ENCODE measurements around the gene SUSD4.
"Not testable (repeated sequence)": the region's sequence is repeated elsewhere in the genome, so short reads cannot be mapped to it uniquely, and the experiment has no call there.

SUSD4 gene

GRCh38 chr1:223261914-223262313 is 102.1 kb downstream of the SUSD4 start:
- no peaks in the 10 kb centered on the region for H3K36me3 ChIP-seq (ENCODE audit: insufficient read depth, insufficient read length, low read length)
- no peak overlapping the region for H3K4me3 ChIP-seq (ENCODE audit: insufficient read length, low read depth)
- H3K9me3 ChIP-seq (ENCODE audit: insufficient read depth, low read length): no peaks in the 10 kb centered on the region
- H3K27me3 ChIP-seq (ENCODE audit: insufficient read depth, insufficient read length): no peaks in the 10 kb centered on the region
- no peak for TF ChIP-seq SUZ12 (IDR thresholded peaks at IDR 0.05; ENCODE audit: extremely low read depth, insufficient read depth, insufficient read length)
- TF ChIP-seq ZNF274 (IDR thresholded peaks at IDR 0.05; ENCODE audit: low read depth, low read length): no peak
- TF ChIP-seq YY1 (IDR thresholded peaks at IDR 0.05; ENCODE audit: insufficient read depth, insufficient read length): no peak
- DNase-seq (ENCODE audit: low read depth, low spot score): no peak
- H3K9ac ChIP-seq (ENCODE audit: insufficient read length, low read depth): no peak overlapping the region
- H3K4me1 ChIP-seq (ENCODE audit: insufficient read depth, insufficient read length): peaks cover 3% of the 10 kb centered on the region

GRCh38 chr1:223260712-223261111 is 103.3 kb downstream of the SUSD4 start:
- no peaks in the 10 kb centered on the region for H3K9me3 ChIP-seq (ENCODE audit: insufficient read depth, low read length)
- no peak for TF ChIP-seq ZNF274 (IDR thresholded peaks at IDR 0.05; ENCODE audit: low read depth, low read length)
- TF ChIP-seq YY1 (IDR thresholded peaks at IDR 0.05; ENCODE audit: insufficient read depth, insufficient read length): no peak
- TF ChIP-seq SUZ12 (IDR thresholded peaks at IDR 0.05; ENCODE audit: extremely low read depth, insufficient read depth, insufficient read length): no peak
- peaks cover 7% of the 10 kb centered on the region for H3K4me1 ChIP-seq (ENCODE audit: insufficient read depth, insufficient read length)
- no peak for DNase-seq (ENCODE audit: low read depth, low spot score)
- H3K9ac ChIP-seq (ENCODE audit: insufficient read length, low read depth): no peak overlapping the region
- H3K36me3 ChIP-seq (ENCODE audit: insufficient read depth, insufficient read length, low read length): no peaks in the 10 kb centered on the region
- H3K27me3 ChIP-seq (ENCODE audit: insufficient read depth, insufficient read length): no peaks in the 10 kb centered on the region
- no peak overlapping the region for H3K4me3 ChIP-seq (ENCODE audit: insufficient read length, low read depth)

GRCh38 chr1:223259462-223259861 is 104.5 kb downstream of the SUSD4 start:
- H3K9ac ChIP-seq (ENCODE audit: insufficient read length, low read depth): no peak overlapping the region
- DNase-seq (ENCODE audit: low read depth, low spot score): no peak
- H3K4me1 ChIP-seq (ENCODE audit: insufficient read depth, insufficient read length): peaks cover 7% of the 10 kb centered on the region
- TF ChIP-seq SUZ12 (IDR thresholded peaks at IDR 0.05; ENCODE audit: extremely low read depth, insufficient read depth, insufficient read length): no peak
- no peak for TF ChIP-seq YY1 (IDR thresholded peaks at IDR 0.05; ENCODE audit: insufficient read depth, insufficient read length)
- TF ChIP-seq ZNF274 (IDR thresholded peaks at IDR 0.05; ENCODE audit: low read depth, low read length): no peak
- H3K36me3 ChIP-seq (ENCODE audit: insufficient read depth, insufficient read length, low read length): no peaks in the 10 kb centered on the region
- no peak overlapping the region for H3K4me3 ChIP-seq (ENCODE audit: insufficient read length, low read depth)
- no peaks in the 10 kb centered on the region for H3K9me3 ChIP-seq (ENCODE audit: insufficient read depth, low read length)
- H3K27me3 ChIP-seq (ENCODE audit: insufficient read depth, insufficient read length): no peaks in the 10 kb centered on the region

- TF ChIP-seq ZNF274 (IDR thresholded peaks at IDR 0.05; ENCODE audit: low read depth, low read length) (no peak), SUZ12 (IDR thresholded peaks at IDR 0.05; ENCODE audit: extremely low read depth, insufficient read depth, insufficient read length) (no peak), YY1 (IDR thresholded peaks at IDR 0.05; ENCODE audit: insufficient read depth, insufficient read length) (no peak)
- H3K9me3 ChIP-seq (ENCODE audit: insufficient read depth, low read length): no peaks in the 10 kb centered on the region
- no peak overlapping the region for H3K9ac ChIP-seq (ENCODE audit: insufficient read length, low read depth)
- H3K4me3 ChIP-seq (ENCODE audit: insufficient read length, low read depth): no peak overlapping the region
- no peaks in the 10 kb centered on the region for H3K36me3 ChIP-seq (ENCODE audit: insufficient read depth, insufficient read length, low read length)
- peaks cover 5% of the 10 kb centered on the region for H3K27me3 ChIP-seq (ENCODE audit: insufficient read depth, insufficient read length)
- peaks cover 7% of the 10 kb centered on the region for H3K4me1 ChIP-seq (ENCODE audit: insufficient read depth, insufficient read length)
- peak; percentile 16 for DNase-seq (ENCODE audit: low read depth, low spot score)
These were observed 105.2 kb downstream of the SUSD4 start for GRCh38 chr1:223258751-223259198.

GRCh38 chr1:223257856-223258550 is 106.0 kb downstream of the SUSD4 start:
- DNase-seq (ENCODE audit: low read depth, low spot score): no peak
- H3K9ac ChIP-seq (ENCODE audit: insufficient read length, low read depth): no peak overlapping the region
- H3K4me1 ChIP-seq (ENCODE audit: insufficient read depth, insufficient read length): peaks cover 7% of the 10 kb centered on the region
- H3K27me3 ChIP-seq (ENCODE audit: insufficient read depth, insufficient read length): peaks cover 5% of the 10 kb centered on the region
- H3K9me3 ChIP-seq (ENCODE audit: insufficient read depth, low read length): no peaks in the 10 kb centered on the region
- no peaks in the 10 kb centered on the region for H3K36me3 ChIP-seq (ENCODE audit: insufficient read depth, insufficient read length, low read length)
- no peak overlapping the region for H3K4me3 ChIP-seq (ENCODE audit: insufficient read length, low read depth)
- TF ChIP-seq YY1 (IDR thresholded peaks at IDR 0.05; ENCODE audit: insufficient read depth, insufficient read length): no peak
- TF ChIP-seq ZNF274 (IDR thresholded peaks at IDR 0.05; ENCODE audit: low read depth, low read length): no peak
- no peak for TF ChIP-seq SUZ12 (IDR thresholded peaks at IDR 0.05; ENCODE audit: extremely low read depth, insufficient read depth, insufficient read length)

GRCh38 chr1:223256034-223256433 is 107.9 kb downstream of the SUSD4 start:
- Histone ChIP-seq H3K4me3 (ENCODE audit: insufficient read length, low read depth) (no peak overlapping the region), H3K9ac (ENCODE audit: insufficient read length, low read depth) (no peak overlapping the region), H3K36me3 (ENCODE audit: insufficient read depth, insufficient read length, low read length) (no peaks in the 10 kb centered on the region), H3K27me3 (ENCODE audit: insufficient read depth, insufficient read length) (peaks cover 5% of the 10 kb centered on the region), H3K9me3 (ENCODE audit: insufficient read depth, low read length) (no peaks in the 10 kb centered on the region), H3K4me1 (ENCODE audit: insufficient read depth, insufficient read length) (peaks cover 7% of the 10 kb centered on the region)
- peak; percentile 13 for DNase-seq (ENCODE audit: low read depth, low spot score)
- TF ChIP-seq ZNF274 (IDR thresholded peaks at IDR 0.05; ENCODE audit: low read depth, low read length) (no peak), SUZ12 (IDR thresholded peaks at IDR 0.05; ENCODE audit: extremely low read depth, insufficient read depth, insufficient read length) (no peak), YY1 (IDR thresholded peaks at IDR 0.05; ENCODE audit: insufficient read depth, insufficient read length) (no peak)

- no peak overlapping the region for H3K4me3 ChIP-seq (ENCODE audit: insufficient read length, low read depth)
- no peak overlapping the region for H3K9ac ChIP-seq (ENCODE audit: insufficient read length, low read depth)
- no peak for TF ChIP-seq YY1 (IDR thresholded peaks at IDR 0.05; ENCODE audit: insufficient read depth, insufficient read length)
- no peak for TF ChIP-seq SUZ12 (IDR thresholded peaks at IDR 0.05; ENCODE audit: extremely low read depth, insufficient read depth, insufficient read length)
- no peak for TF ChIP-seq ZNF274 (IDR thresholded peaks at IDR 0.05; ENCODE audit: low read depth, low read length)
- peaks cover 5% of the 10 kb centered on the region for H3K27me3 ChIP-seq (ENCODE audit: insufficient read depth, insufficient read length)
- H3K36me3 ChIP-seq (ENCODE audit: insufficient read depth, insufficient read length, low read length): no peaks in the 10 kb centered on the region
- no peaks in the 10 kb centered on the region for H3K9me3 ChIP-seq (ENCODE audit: insufficient read depth, low read length)
- H3K4me1 ChIP-seq (ENCODE audit: insufficient read depth, insufficient read length): peaks cover 7% of the 10 kb centered on the region
- DNase-seq (ENCODE audit: low read depth, low spot score): no peak
These were observed 110.1 kb downstream of the SUSD4 start for GRCh38 chr1:223253916-223254315.

- H3K4me3 ChIP-seq (ENCODE audit: insufficient read length, low read depth); H3K36me3 ChIP-seq (ENCODE audit: insufficient read depth, insufficient read length, low read length); H3K27me3 ChIP-seq (ENCODE audit: insufficient read depth, insufficient read length); H3K9me3 ChIP-seq (ENCODE audit: insufficient read depth, low read length); DNase-seq (ENCODE audit: low read depth, low spot score); H3K9ac ChIP-seq (ENCODE audit: insufficient read length, low read depth); H3K4me1 ChIP-seq (ENCODE audit: insufficient read depth, insufficient read length): not testable (repeated sequence)
These were observed 112.6 kb downstream of the SUSD4 start for GRCh38 chr1:223251387-223251786.
